Stomach smooth muscle (tissue), 2 donors: ENCODE results near the gene ATP8A1.
A peak's percentile ranks its signal among the peaks of the same experiment; 100 is the strongest.
"Not testable (repeated sequence)": the region's sequence is repeated elsewhere in the genome, so short reads cannot be mapped to it uniquely, and the experiment has no call there.

Experiments used
- H3K27ac ChIP-seq: one replicate; pipeline ENCODE4 v1.7.0; 2013; ENCODE audit warnings: mild to moderate bottlenecking, low read length, inconsistent platforms
- H3K27me3 ChIP-seq, 2 donors: one replicate each; pipeline ENCODE4 v1.7.0; 2013; ENCODE audit warnings: low read length in 2 of 2; ENCODE audit not compliant: insufficient read depth in 2 of 2, control insufficient read depth in 1 of 2
- H3K36me3 ChIP-seq, 2 donors: one replicate each; pipeline ENCODE4 v1.7.0; 2013; ENCODE audit warnings: low read length in 2 of 2; ENCODE audit not compliant: control insufficient read depth in 2 of 2, insufficient read depth in 2 of 2
- H3K4me1 ChIP-seq: one replicate; pipeline ENCODE4 v1.7.0; 2013; ENCODE audit warnings: low read length; ENCODE audit not compliant: control insufficient read depth, insufficient read depth
- H3K4me3 ChIP-seq, 2 donors: one replicate each; pipeline ENCODE4 v1.7.0; 2013; ENCODE audit warnings: low read length in 2 of 2
- H3K9ac ChIP-seq, 2 donors: one replicate each; pipeline ENCODE4 v1.7.0; 2013; ENCODE audit warnings: low read length in 2 of 2, mild to moderate bottlenecking in 1 of 2
- H3K9me3 ChIP-seq, 2 donors: one replicate each; pipeline ENCODE4 v1.7.0; 2013; ENCODE audit warnings: low read length in 2 of 2; ENCODE audit not compliant: control insufficient read depth in 2 of 2
- donor health status: healthy.
- donor health status: Pancreatic carcinoma.

Gene ATP8A1

GRCh38 chr4:42656944-42657792 lies at the start of gene ATP8A1:
ATP8A1 (minus strand) TSS chr4:42657105; CDS start chr4:42656873, 232 bp downstream.
- peak within 1 kb of the TSS; percentile 72 to 88 for H3K9ac ChIP-seq
- H3K4me3 ChIP-seq, result peak within 1 kb of the TSS; percentile 89 to 90
- no peaks in the 10 kb centered on the region for H3K27me3 ChIP-seq
- H3K27ac ChIP-seq, result peak within 1 kb of the TSS; percentile 91
- no peaks in the 10 kb centered on the region for H3K36me3 ChIP-seq
- H3K9me3 ChIP-seq, result no peaks in the 10 kb centered on the region
- H3K4me1 ChIP-seq, result peaks cover 20% of the 10 kb centered on the region

- no peak overlapping the region for H3K27ac ChIP-seq
- H3K27me3 ChIP-seq, result no peaks in the 10 kb centered on the region
- no peaks in the 10 kb centered on the region for H3K9me3 ChIP-seq
- H3K4me1 ChIP-seq, result no peaks in the 10 kb centered on the region
- H3K4me3 ChIP-seq, result no peak overlapping the region
- no peak overlapping the region for H3K9ac ChIP-seq
- no peaks in the 10 kb centered on the region for H3K36me3 ChIP-seq
Observed at GRCh38 chr4:42706086-42706485, 49.2 kb upstream of the ATP8A1 start.

GRCh38 chr4:42703813-42704212 lies 46.9 kb upstream of the ATP8A1 start:
- Histone ChIP-seq H3K9me3 (no peaks in the 10 kb centered on the region), H3K4me1 (no peaks in the 10 kb centered on the region), H3K9ac (no peak overlapping the region), H3K4me3 (no peak overlapping the region), H3K36me3 (no peaks in the 10 kb centered on the region), H3K27ac (no peak overlapping the region), H3K27me3 (no peaks in the 10 kb centered on the region)

- Histone ChIP-seq H3K27ac (no peak overlapping the region), H3K27me3 (no peaks in the 10 kb centered on the region), H3K4me1 (no peaks in the 10 kb centered on the region), H3K9ac (no peak overlapping the region), H3K36me3 (no peaks in the 10 kb centered on the region), H3K4me3 (no peak overlapping the region), H3K9me3 (no peaks in the 10 kb centered on the region)
Observed at GRCh38 chr4:42702895-42703294, 46.0 kb upstream of the ATP8A1 start.

GRCh38 chr4:42701780-42702179 lies 44.9 kb upstream of the ATP8A1 start:
- not testable (repeated sequence) for H3K9me3 ChIP-seq, H3K4me3 ChIP-seq, H3K36me3 ChIP-seq, H3K27ac ChIP-seq, H3K27me3 ChIP-seq, H3K9ac ChIP-seq, H3K4me1 ChIP-seq

- H3K9me3 ChIP-seq, result no peaks in the 10 kb centered on the region
- no peaks in the 10 kb centered on the region for H3K36me3 ChIP-seq
- no peak overlapping the region for H3K9ac ChIP-seq
- no peaks in the 10 kb centered on the region for H3K27me3 ChIP-seq
- no peaks in the 10 kb centered on the region for H3K4me1 ChIP-seq
- H3K4me3 ChIP-seq, result no peak overlapping the region
- H3K27ac ChIP-seq, result no peak overlapping the region
Observed at GRCh38 chr4:42690537-42690936, 33.6 kb upstream of the ATP8A1 start.

GRCh38 chr4:42683393-42683792 lies 26.5 kb upstream of the ATP8A1 start:
- Histone ChIP-seq H3K4me1 (no peaks in the 10 kb centered on the region), H3K4me3 (no peak overlapping the region), H3K27me3 (no peaks in the 10 kb centered on the region), H3K36me3 (no peaks in the 10 kb centered on the region), H3K27ac (no peak overlapping the region), H3K9me3 (no peaks in the 10 kb centered on the region), H3K9ac (no peak overlapping the region)

- Histone ChIP-seq H3K9me3 (no peaks in the 10 kb centered on the region), H3K27ac (no peak overlapping the region), H3K36me3 (no peaks in the 10 kb centered on the region), H3K4me3 (no peak overlapping the region), H3K27me3 (no peaks in the 10 kb centered on the region), H3K4me1 (no peaks in the 10 kb centered on the region), H3K9ac (no peak overlapping the region)
Observed at GRCh38 chr4:42678512-42678911, 21.6 kb upstream of the ATP8A1 start.

- Histone ChIP-seq H3K27ac (no peak overlapping the region), H3K36me3 (no peaks in the 10 kb centered on the region), H3K4me3 (no peak overlapping the region), H3K27me3 (no peaks in the 10 kb centered on the region), H3K9me3 (no peaks in the 10 kb centered on the region), H3K4me1 (no peaks in the 10 kb centered on the region), H3K9ac (no peak overlapping the region)
Observed at GRCh38 chr4:42676066-42676951, 19.4 kb upstream of the ATP8A1 start.

GRCh38 chr4:42673082-42673425 lies 16.1 kb upstream of the ATP8A1 start:
- Histone ChIP-seq H3K4me1 (no peaks in the 10 kb centered on the region), H3K9me3 (no peaks in the 10 kb centered on the region), H3K27ac (no peak overlapping the region), H3K27me3 (no peaks in the 10 kb centered on the region), H3K36me3 (no peaks in the 10 kb centered on the region), H3K9ac (no peak overlapping the region), H3K4me3 (no peak overlapping the region)
